ENCODE data around the gene PTPRB. TPM values are rescaled to one million over a fixed set of nuclear protein-coding genes. Genes with fewer than 3 reads are reported as not detected.

Gene PTPRB
- polyA plus RNA-seq, 3 donors: not detected

- no peak overlapping the region for H3K9ac ChIP-seq (ENCODE audit: insufficient read depth, low read length, poor library complexity, severe bottlenecking)
- H3K79me2 ChIP-seq (ENCODE audit: insufficient read depth, low read length): no peaks in the 10 kb centered on the region
- Mint-ChIP-seq H3K4me3 (no peak overlapping the region), H3K4me1 (no peaks in the 10 kb centered on the region), H3K9me3 (peaks cover 0 to 4% (median 0%) of the 10 kb centered on the region in 7 donors), H3K36me3 (no peaks in the 10 kb centered on the region), H3K27me3 (ENCODE audit: low read depth in 3 of 3) (peaks cover 0 to 2% (median 0%) of the 10 kb centered on the region in 3 donors), H3K27ac (no peak overlapping the region)
- H3K36me3 ChIP-seq (replicated peaks in 1 of 2; ENCODE audit: control insufficient read depth in 1 of 2, insufficient read depth in 2 of 2, low read length in 2 of 2): no peaks in the 10 kb centered on the region
- no CpG with 5 or more reads among the region's 2 CpGs for WGBS (ENCODE audit: insufficient coverage)
- no peak overlapping the region for H3K4me3 ChIP-seq (replicated peaks in 1 of 3; ENCODE audit: low read depth in 2 of 3, low read length in 3 of 3)
- H3K27me3 ChIP-seq (ENCODE audit: control insufficient read depth in 2 of 2, insufficient read depth in 2 of 2, low read length in 2 of 2): no peaks in the 10 kb centered on the region
- DNase-seq: no peak
- no peaks in the 10 kb centered on the region for H4K20me1 ChIP-seq (ENCODE audit: insufficient read depth, low read length)
- H3K4me2 ChIP-seq (replicated peaks; ENCODE audit: extremely low read depth, low read length, poor library complexity, severe bottlenecking): no peak overlapping the region
- no peak overlapping the region for H2AFZ ChIP-seq (ENCODE audit: insufficient read depth, low read depth, low read length, poor library complexity, severe bottlenecking)
- intact Hi-C loops (cut with micrococcal nuclease): no loop called here
- TF ChIP-seq, protein P1, sequence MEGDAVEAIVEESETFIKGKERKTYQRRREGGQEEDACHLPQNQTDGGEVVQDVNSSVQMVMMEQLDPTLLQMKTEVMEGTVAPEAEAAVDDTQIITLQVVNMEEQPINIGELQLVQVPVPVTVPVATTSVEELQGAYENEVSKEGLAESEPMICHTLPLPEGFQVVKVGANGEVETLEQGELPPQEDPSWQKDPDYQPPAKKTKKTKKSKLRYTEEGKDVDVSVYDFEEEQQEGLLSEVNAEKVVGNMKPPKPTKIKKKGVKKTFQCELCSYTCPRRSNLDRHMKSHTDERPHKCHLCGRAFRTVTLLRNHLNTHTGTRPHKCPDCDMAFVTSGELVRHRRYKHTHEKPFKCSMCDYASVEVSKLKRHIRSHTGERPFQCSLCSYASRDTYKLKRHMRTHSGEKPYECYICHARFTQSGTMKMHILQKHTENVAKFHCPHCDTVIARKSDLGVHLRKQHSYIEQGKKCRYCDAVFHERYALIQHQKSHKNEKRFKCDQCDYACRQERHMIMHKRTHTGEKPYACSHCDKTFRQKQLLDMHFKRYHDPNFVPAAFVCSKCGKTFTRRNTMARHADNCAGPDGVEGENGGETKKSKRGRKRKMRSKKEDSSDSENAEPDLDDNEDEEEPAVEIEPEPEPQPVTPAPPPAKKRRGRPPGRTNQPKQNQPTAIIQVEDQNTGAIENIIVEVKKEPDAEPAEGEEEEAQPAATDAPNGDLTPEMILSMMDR (IDR thresholded peaks at IDR 0.05): no peak
- no peaks in the 10 kb centered on the region for H3K9me3 ChIP-seq (replicated peaks in 1 of 2; ENCODE audit: control insufficient read depth in 1 of 2, insufficient read depth in 1 of 2, low read length in 2 of 2)
- no peaks in the 10 kb centered on the region for H3K4me1 ChIP-seq (ENCODE audit: control insufficient read depth in 1 of 2, insufficient read depth in 2 of 2, low read length in 2 of 2)
- no peak overlapping the region for H3K27ac ChIP-seq (ENCODE audit: low read depth in 1 of 2, low read length in 2 of 2)
Observed at GRCh38 chr12:70667253-70667652, 30.0 kb upstream of the PTPRB start.

DNA sequence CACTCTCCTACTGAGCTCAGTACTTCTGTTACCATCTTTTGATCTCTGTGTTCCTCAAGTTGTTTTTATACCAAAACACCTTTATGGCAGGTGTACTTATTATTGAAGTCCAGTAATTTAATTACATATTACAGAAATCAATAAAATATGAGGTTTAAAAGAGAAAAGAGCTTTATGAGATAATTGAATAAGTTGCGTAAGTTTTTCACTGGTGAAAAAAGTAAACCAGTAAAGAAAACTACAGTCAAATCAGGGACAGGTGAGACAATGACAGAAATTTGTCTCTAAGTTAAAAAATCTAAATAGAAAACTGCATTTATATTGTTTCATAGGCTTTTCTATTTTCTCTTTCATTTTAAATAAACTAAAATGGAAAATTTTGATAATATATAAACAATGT, 29.1 kb upstream of the PTPRB start:
- H3K9me3 Mint-ChIP-seq: peaks cover 0 to 4% (median 0%) of the 10 kb centered on the region in 7 donors
- H3K27me3 Mint-ChIP-seq (ENCODE audit: low read depth in 3 of 3): peaks cover 0 to 2% (median 0%) of the 10 kb centered on the region in 3 donors
- no peaks in the 10 kb centered on the region for H3K4me1 Mint-ChIP-seq
- H3K27ac Mint-ChIP-seq: no peak overlapping the region
- DNase-seq: no peak
- no peak overlapping the region for H3K4me2 ChIP-seq (replicated peaks; ENCODE audit: extremely low read depth, low read length, poor library complexity, severe bottlenecking)
- TF ChIP-seq, protein P1 (IDR thresholded peaks at IDR 0.05): no peak
- no peaks in the 10 kb centered on the region for H3K4me1 ChIP-seq (ENCODE audit: control insufficient read depth in 1 of 2, insufficient read depth in 2 of 2, low read length in 2 of 2)
- no peak overlapping the region for H3K9ac ChIP-seq (ENCODE audit: insufficient read depth, low read length, poor library complexity, severe bottlenecking)
- H3K79me2 ChIP-seq (ENCODE audit: insufficient read depth, low read length): no peaks in the 10 kb centered on the region
- WGBS (ENCODE audit: insufficient coverage): no CpG with 5 or more reads among the region's 1 CpG
- no peaks in the 10 kb centered on the region for H3K36me3 Mint-ChIP-seq
- no peak overlapping the region for H3K27ac ChIP-seq (ENCODE audit: low read depth in 1 of 2, low read length in 2 of 2)
- no peaks in the 10 kb centered on the region for H3K36me3 ChIP-seq (replicated peaks in 1 of 2; ENCODE audit: control insufficient read depth in 1 of 2, insufficient read depth in 2 of 2, low read length in 2 of 2)
- H3K9me3 ChIP-seq (replicated peaks in 1 of 2; ENCODE audit: control insufficient read depth in 1 of 2, insufficient read depth in 1 of 2, low read length in 2 of 2): no peaks in the 10 kb centered on the region
- H2AFZ ChIP-seq (ENCODE audit: insufficient read depth, low read depth, low read length, poor library complexity, severe bottlenecking): no peak overlapping the region
- intact Hi-C loops (cut with micrococcal nuclease): no loop called here
- no peak overlapping the region for H3K4me3 ChIP-seq (replicated peaks in 1 of 3; ENCODE audit: low read depth in 2 of 3, low read length in 3 of 3)
- H3K4me3 Mint-ChIP-seq: no peak overlapping the region
- no peaks in the 10 kb centered on the region for H3K27me3 ChIP-seq (ENCODE audit: control insufficient read depth in 2 of 2, insufficient read depth in 2 of 2, low read length in 2 of 2)
- H4K20me1 ChIP-seq (ENCODE audit: insufficient read depth, low read length): no peaks in the 10 kb centered on the region
